ENCODE results near the gene ENG. TPM values are rescaled to one million over a fixed set of nuclear protein-coding genes. Genes with fewer than 3 reads are reported as not detected.

ENG gene
- total RNA-seq, 1 experiment from 2014 or later: 0.76 TPM

DNA sequence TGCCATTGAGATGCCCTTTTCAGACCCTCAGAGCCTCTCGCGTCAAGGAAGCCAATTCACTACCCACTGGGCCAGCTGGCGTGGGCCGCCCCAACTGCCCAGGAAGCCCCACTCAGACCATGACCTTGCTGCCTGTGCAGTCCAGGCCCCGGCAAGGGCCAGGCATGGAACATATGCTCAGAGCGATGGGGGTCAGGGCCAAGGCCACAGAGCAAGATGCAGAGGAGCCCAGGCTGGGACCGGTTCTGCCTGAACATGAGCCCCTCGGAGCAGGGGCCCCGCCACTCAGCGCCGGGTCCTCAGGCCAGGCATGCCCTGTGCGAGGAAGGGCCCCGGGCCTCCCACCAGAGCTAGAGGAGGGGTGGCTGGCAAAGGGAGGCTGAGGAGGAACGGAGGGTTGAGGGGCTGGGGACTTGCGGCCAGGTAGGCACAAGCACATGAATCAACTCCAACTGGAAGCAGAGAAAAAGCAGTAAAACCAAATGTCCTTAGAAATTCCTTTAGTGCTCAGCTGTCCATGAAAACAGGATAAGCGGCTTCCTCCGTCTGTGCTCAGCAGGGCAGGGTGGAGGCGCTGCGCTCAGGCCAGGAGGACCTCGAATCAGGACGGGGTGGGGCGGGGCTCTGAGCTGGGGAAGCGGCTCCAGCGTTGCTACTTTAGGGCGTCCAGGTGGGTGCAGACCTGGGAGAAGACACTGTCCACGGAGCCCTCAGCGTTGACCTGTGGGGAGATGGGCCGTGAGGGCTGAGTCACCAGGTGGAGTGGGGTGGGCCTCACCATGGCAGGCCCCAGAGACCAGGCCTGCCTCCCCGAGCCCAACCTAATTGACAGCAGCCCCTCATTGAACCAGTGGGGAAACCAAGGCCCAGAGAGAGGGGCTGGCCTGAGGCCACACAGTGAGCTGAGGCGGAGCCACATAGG, 13.2 kb upstream of the ENG start:
- RAD21 ChIA-PET (ENCODE audit: low non-redundant PET in 1 of 2, low total read pairs in 2 of 2, uncharacterized antibody in 2 of 2, unreplicated experiment in 2 of 2): interaction anchor here in 1 of 2 experiments (0.9 kb wide), 1 partner anchor 54 kb away, joined by 5 read pairs; no protein-coding TSS in a partner anchor
- Histone ChIP-seq H3K27ac (ENCODE audit: low read depth, low read length) (no peak overlapping the region), H3K4me2 (ENCODE audit: low read length) (no peak overlapping the region), H3K4me1 (ENCODE audit: control insufficient read depth in 1 of 2, insufficient read depth in 2 of 2, low read length in 2 of 2) (peaks cover 3 to 10% of the 10 kb centered on the region in 2 experiments; a peak in 3 of 4 replicates), H2AFZ (ENCODE audit: low read depth, low read length, poor library complexity, severe bottlenecking) (no peak overlapping the region), H3K79me2 (ENCODE audit: insufficient read depth, low read length) (no peaks in the 10 kb centered on the region), H4K20me1 (ENCODE audit: insufficient read depth) (no peaks in the 10 kb centered on the region), H3K9me3 (ENCODE audit: control insufficient read depth in 1 of 2, insufficient read depth in 1 of 2, low read depth in 1 of 2, low read length in 2 of 2) (no peaks in the 10 kb centered on the region), H3K9ac (ENCODE audit: low read length) (no peak overlapping the region), H3K27me3 (ENCODE audit: insufficient read depth, low read length) (no peaks in the 10 kb centered on the region), H3K4me3 (replicated peaks in 1 of 2; ENCODE audit: low read depth in 1 of 2, low read length in 2 of 2) (no peak overlapping the region), H3K9me2 (ENCODE audit: insufficient read depth) (no peaks in the 10 kb centered on the region), H3K36me3 (ENCODE audit: control insufficient read depth in 1 of 2, insufficient read depth in 2 of 2, low read length in 2 of 2) (no peaks in the 10 kb centered on the region)
- ATAC-seq (no peak), DNase-seq (ENCODE audit: low read depth, low spot score) (no peak)
- POLR2A ChIA-PET: no interaction called here
- no TSS peak for BruUV-seq (replicated peaks)
- CTCF ChIA-PET: interaction anchor here (0.9 kb wide), 1 partner anchor 133 kb away, joined by 3 read pairs; the partner anchor contains the start of gene TOR2A
- no peak for TF ChIP-seq JUND (IDR thresholded peaks at IDR 0.05)
- no peak for TF ChIP-seq SP1 (IDR thresholded peaks at IDR 0.05; ENCODE audit: low read depth)
- no peak for TF ChIP-seq SRF (IDR thresholded peaks at IDR 0.05; ENCODE audit: low read depth)
- intact Hi-C loops (cut with micrococcal nuclease): no loop called here

DNA sequence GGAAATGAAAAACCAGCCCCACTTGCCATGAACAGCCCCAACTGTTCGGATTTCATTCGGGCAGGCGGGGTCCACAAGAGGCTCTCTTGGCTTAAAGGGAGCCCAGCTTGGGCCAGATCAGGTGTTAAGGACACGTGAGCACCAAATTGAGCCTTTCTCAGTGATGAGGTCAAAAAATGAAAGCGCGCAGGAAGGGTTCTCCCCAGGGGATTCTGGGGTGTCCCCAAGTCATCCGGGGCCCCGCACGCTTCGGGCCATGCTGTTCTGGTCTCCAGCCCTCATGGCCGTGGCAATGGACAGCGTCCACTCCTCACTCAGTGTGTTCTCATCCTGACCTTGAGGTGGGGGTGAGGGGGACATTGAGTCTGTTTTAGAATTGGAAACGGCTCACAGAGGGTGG, 12.1 kb upstream of the ENG start:
- Histone ChIP-seq H3K27me3 (ENCODE audit: insufficient read depth, low read length) (no peaks in the 10 kb centered on the region), H3K9me2 (ENCODE audit: insufficient read depth) (no peaks in the 10 kb centered on the region), H3K4me2 (ENCODE audit: low read length) (no peak overlapping the region), H3K9me3 (ENCODE audit: control insufficient read depth in 1 of 2, insufficient read depth in 1 of 2, low read depth in 1 of 2, low read length in 2 of 2) (no peaks in the 10 kb centered on the region), H3K9ac (ENCODE audit: low read length) (no peak overlapping the region), H4K20me1 (ENCODE audit: insufficient read depth) (no peaks in the 10 kb centered on the region), H3K79me2 (ENCODE audit: insufficient read depth, low read length) (no peaks in the 10 kb centered on the region), H3K4me1 (ENCODE audit: control insufficient read depth in 1 of 2, insufficient read depth in 2 of 2, low read length in 2 of 2) (peaks cover 3 to 10% of the 10 kb centered on the region in 2 experiments; a peak in 3 of 4 replicates), H2AFZ (ENCODE audit: low read depth, low read length, poor library complexity, severe bottlenecking) (no peak overlapping the region), H3K4me3 (replicated peaks in 1 of 2; ENCODE audit: low read depth in 1 of 2, low read length in 2 of 2) (no peak overlapping the region), H3K36me3 (ENCODE audit: control insufficient read depth in 1 of 2, insufficient read depth in 2 of 2, low read length in 2 of 2) (no peaks in the 10 kb centered on the region), H3K27ac (ENCODE audit: low read depth, low read length) (no peak overlapping the region)
- ChIA-PET RAD21 (ENCODE audit: low non-redundant PET in 1 of 2, low total read pairs in 2 of 2, uncharacterized antibody in 2 of 2, unreplicated experiment in 2 of 2) (no interaction called here), POLR2A (no interaction called here), CTCF (interaction anchor here (0.9 kb wide), 1 partner anchor 132 kb away, joined by 3 read pairs; the partner anchor contains the start of gene TOR2A)
- intact Hi-C loops (cut with micrococcal nuclease): no loop called here
- DNase-seq (ENCODE audit: low read depth, low spot score) (no peak), ATAC-seq (no peak)
- BruUV-seq (replicated peaks): no TSS peak
- no peak for TF ChIP-seq SIN3A (IDR thresholded peaks at IDR 0.05; ENCODE audit: low read depth)
- TF ChIP-seq CEBPB (IDR thresholded peaks at IDR 0.05; ENCODE audit: low read depth): no peak
- no peak for TF ChIP-seq FOSL1 (IDR thresholded peaks at IDR 0.05; ENCODE audit: low read depth)
- TF ChIP-seq SP1 (IDR thresholded peaks at IDR 0.05; ENCODE audit: low read depth): no peak
- TF ChIP-seq CBX3 (IDR thresholded peaks at IDR 0.05; ENCODE audit: low read depth): no peak
- TF ChIP-seq POLR2AphosphoS5 (IDR thresholded peaks at IDR 0.05; ENCODE audit: low read depth, low read length): no peak
- TF ChIP-seq, protein P1, sequence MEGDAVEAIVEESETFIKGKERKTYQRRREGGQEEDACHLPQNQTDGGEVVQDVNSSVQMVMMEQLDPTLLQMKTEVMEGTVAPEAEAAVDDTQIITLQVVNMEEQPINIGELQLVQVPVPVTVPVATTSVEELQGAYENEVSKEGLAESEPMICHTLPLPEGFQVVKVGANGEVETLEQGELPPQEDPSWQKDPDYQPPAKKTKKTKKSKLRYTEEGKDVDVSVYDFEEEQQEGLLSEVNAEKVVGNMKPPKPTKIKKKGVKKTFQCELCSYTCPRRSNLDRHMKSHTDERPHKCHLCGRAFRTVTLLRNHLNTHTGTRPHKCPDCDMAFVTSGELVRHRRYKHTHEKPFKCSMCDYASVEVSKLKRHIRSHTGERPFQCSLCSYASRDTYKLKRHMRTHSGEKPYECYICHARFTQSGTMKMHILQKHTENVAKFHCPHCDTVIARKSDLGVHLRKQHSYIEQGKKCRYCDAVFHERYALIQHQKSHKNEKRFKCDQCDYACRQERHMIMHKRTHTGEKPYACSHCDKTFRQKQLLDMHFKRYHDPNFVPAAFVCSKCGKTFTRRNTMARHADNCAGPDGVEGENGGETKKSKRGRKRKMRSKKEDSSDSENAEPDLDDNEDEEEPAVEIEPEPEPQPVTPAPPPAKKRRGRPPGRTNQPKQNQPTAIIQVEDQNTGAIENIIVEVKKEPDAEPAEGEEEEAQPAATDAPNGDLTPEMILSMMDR (IDR thresholded peaks at IDR 0.05 in 2 of 3, conservative IDR thresholded peaks at IDR 0.05 in 1 of 3; ENCODE audit: borderline replicate concordance in 1 of 3, insufficient read depth in 1 of 3, low read depth in 2 of 3, low read length in 2 of 3): no peak
- TF ChIP-seq SRF (IDR thresholded peaks at IDR 0.05; ENCODE audit: low read depth): no peak
- TF ChIP-seq, protein P2, sequence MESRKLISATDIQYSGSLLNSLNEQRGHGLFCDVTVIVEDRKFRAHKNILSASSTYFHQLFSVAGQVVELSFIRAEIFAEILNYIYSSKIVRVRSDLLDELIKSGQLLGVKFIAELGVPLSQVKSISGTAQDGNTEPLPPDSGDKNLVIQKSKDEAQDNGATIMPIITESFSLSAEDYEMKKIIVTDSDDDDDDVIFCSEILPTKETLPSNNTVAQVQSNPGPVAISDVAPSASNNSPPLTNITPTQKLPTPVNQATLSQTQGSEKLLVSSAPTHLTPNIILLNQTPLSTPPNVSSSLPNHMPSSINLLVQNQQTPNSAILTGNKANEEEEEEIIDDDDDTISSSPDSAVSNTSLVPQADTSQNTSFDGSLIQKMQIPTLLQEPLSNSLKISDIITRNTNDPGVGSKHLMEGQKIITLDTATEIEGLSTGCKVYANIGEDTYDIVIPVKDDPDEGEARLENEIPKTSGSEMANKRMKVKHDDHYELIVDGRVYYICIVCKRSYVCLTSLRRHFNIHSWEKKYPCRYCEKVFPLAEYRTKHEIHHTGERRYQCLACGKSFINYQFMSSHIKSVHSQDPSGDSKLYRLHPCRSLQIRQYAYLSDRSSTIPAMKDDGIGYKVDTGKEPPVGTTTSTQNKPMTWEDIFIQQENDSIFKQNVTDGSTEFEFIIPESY (IDR thresholded peaks at IDR 0.05; ENCODE audit: extremely low read depth, insufficient replicate concordance, low read length): no peak
- TF ChIP-seq, protein P3, sequence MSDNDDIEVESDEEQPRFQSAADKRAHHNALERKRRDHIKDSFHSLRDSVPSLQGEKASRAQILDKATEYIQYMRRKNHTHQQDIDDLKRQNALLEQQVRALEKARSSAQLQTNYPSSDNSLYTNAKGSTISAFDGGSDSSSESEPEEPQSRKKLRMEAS (IDR thresholded peaks at IDR 0.05): no peak
- TF ChIP-seq POLR2A (IDR thresholded peaks at IDR 0.05; ENCODE audit: borderline replicate concordance, extremely low read depth, insufficient read depth, insufficient read length): no peak
- no peak for TF ChIP-seq RAD21 (IDR thresholded peaks at IDR 0.05; ENCODE audit: low read depth)
- no peak for TF ChIP-seq EZH2phosphoT487 (IDR thresholded peaks at IDR 0.05; ENCODE audit: borderline replicate concordance)
- no peak for TF ChIP-seq EZH2 (IDR thresholded peaks at IDR 0.05)
- no peak for TF ChIP-seq ZNF274 (IDR thresholded peaks at IDR 0.05; ENCODE audit: low read depth, low read length)
- no peak for TF ChIP-seq JUND (IDR thresholded peaks at IDR 0.05)
